Esophagus squamous epithelium (tissue), 4 donors: ENCODE measurements around the gene GIPR.

Experiments
- CTCF ChIP-seq, 6 experiments: fragments of 450-650 bp in 4 of 6; fragments of 200-600 bp in 2 of 6; sonication (generic) in 2 of 6; IDR thresholded peaks; one replicate each; pipeline ENCODE4 v1.5.1; 2016 to 2019; ENCODE audit warnings: antibody characterized with exemption in 6 of 6, mild to moderate bottlenecking in 4 of 6, moderate library complexity in 4 of 6
- POLR2A ChIP-seq, 4 donors: fragments of 450-650 bp; IDR thresholded peaks; one replicate each; pipeline ENCODE4 v1.6.1; 2017; ENCODE audit warnings: antibody characterized with exemption in 4 of 4, mild to moderate bottlenecking in 4 of 4, moderate library complexity in 3 of 4

GRCh38 chr19:45641274-45642105 lies 26.5 kb upstream of the GIPR start:
- TF ChIP-seq CTCF (IDR thresholded peaks at IDR 0.05) (peak in 1 of 6 experiments; percentile 6), POLR2A (IDR thresholded peaks at IDR 0.05) (no peak)
